H1 (cell line): ENCODE results near the gene RAB11FIP5. TPM values are rescaled to one million over a fixed set of nuclear protein-coding genes. Genes with fewer than 3 reads are reported as not detected.

Experiments
- BCL11A ChIP-seq, 2 experiments: IDR thresholded peaks; one replicate each; pipeline ENCODE4 v1.6.1; 2011; ENCODE audit warnings: low read depth in 2 of 2, low read length in 2 of 2, mild to moderate bottlenecking in 2 of 2
- TCF12 ChIP-seq: IDR thresholded peaks from 2 replicates; pipeline ENCODE4 v1.6.1; 2011; ENCODE audit warnings: low read depth, mild to moderate bottlenecking, low read length
- ZNF274 ChIP-seq: IDR thresholded peaks from 2 replicates; pipeline ENCODE4 v1.7.0; 2012; ENCODE audit warnings: low read length, borderline replicate concordance; ENCODE audit errors: extremely low read depth
- polyA plus RNA-seq, 7 experiments: library from polyadenylated mRNA; depleted of rRNA in 3 of 7; stranded (reverse) in 5 of 7; unstranded in 2 of 7; fragments of >200 nt in 5 of 7; fragments of 200-250 nt in 2 of 7; gene quantifications; 1 replicate in 5 of 7; 2 replicates in 1 of 7; 4 replicates in 1 of 7; pipeline versions ENCODE4 v1.2.1 to v1.2.3, GENCODE V29; 2011 to 2013; ENCODE audit warnings: missing spikeins in 2 of 7, mixed read lengths in 2 of 7
- total RNA-seq: library from RNA; stranded (reverse); fragmentation: NEBNext Ultra II Directional; extraction: Animal tissue kit (Norgen Biotek cat#: 25700); gene quantifications from 2 replicates; pipeline ENCODE4 v1.2.1, GENCODE V29; 2021
- TF ChIP-seq, protein P1 (sequence below): IDR thresholded peaks from 2 replicates; pipeline ENCODE4 v1.6.1; 2011; ENCODE audit warnings: low read depth, mild to moderate bottlenecking, low read length; ENCODE audit not compliant: insufficient read depth

Gene RAB11FIP5
- total and polyA plus RNA-seq, 2 of the 8 experiments (the other 6 are each of a cell fraction or from before 2014, with no cell fraction given), result 6.3 to 17.0 TPM

DNA sequence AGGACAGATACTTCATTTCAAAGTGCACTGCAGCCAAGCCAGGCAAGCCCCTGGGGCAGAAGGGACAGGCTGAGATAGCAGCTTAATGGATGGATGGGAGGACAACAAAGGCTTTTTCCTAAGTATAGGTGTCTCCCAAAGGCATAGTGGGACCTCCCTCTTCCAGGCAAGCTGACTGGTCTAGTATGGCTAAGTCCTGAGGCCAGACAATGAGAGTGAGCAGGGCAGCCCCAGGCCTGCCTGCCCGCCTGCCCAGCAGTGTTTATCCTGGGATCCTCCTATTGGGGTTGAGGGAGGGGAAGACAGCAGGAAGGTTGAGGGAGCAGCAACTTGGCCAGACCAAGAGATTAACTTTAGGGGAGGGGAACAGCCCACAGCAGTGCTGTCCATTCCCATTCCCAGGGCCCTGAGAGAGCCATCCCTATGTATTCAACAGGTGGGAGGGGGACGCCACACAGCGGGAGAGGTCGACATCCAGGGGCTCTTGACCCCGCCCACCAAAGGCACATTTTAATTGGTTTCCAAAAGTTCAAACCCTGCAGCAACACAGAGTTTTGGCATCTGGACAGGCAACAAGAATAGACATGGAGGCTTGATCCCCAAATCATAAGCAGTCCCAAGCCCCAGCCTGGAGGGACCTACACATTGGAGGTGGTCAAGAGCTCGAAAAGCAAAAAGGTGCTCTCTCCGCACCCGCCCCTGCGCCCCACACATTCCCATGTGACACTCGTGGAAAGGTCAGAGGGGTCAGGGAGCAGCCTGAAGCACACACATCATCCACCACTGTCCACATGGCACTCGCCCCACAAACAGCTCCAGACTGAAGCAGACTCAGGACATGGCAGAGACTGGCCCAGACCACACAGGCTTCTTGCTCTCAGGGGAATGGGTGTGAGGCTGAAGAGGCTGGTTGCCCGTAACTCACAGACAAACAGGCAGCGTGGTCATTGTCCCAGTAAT is 38.4 kb downstream of the RAB11FIP5 start (continued):
- TF ChIP-seq ZNF274, result no peak
- TF ChIP-seq, protein P1, sequence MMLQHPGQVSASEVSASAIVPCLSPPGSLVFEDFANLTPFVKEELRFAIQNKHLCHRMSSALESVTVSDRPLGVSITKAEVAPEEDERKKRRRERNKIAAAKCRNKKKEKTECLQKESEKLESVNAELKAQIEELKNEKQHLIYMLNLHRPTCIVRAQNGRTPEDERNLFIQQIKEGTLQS, result no peak
- no peak for TF ChIP-seq TCF12
- no peak for TF ChIP-seq BCL11A (IDR thresholded peaks at IDR 0.05; ENCODE audit: low read depth in 2 of 2, low read length in 2 of 2)
